VCaP (cell line): ENCODE results near the gene GPR155.
A peak's percentile ranks its signal among the peaks of the same experiment; 100 is the strongest.
"Not testable (repeated sequence)": the region's sequence is repeated elsewhere in the genome, so short reads cannot be mapped to it uniquely, and the experiment has no call there.

Source experiments
- H3K27ac ChIP-seq: fragments of 450-650 bp; 2 replicates; pipeline ENCODE4 v1.5.1; 2017
- CTCF ChIP-seq: fragments of 450-650 bp; conservative IDR thresholded peaks from 2 replicates; pipeline ENCODE4 v1.5.1; 2017; ENCODE audit warnings: mild to moderate bottlenecking, moderate library complexity

Gene GPR155

GRCh38 chr2:174499371-174499770 lies 12.5 kb upstream of the GPR155 start:
- no peak overlapping the region for H3K27ac ChIP-seq
- TF ChIP-seq CTCF: no peak

GRCh38 chr2:174495365-174496012 lies 8.7 kb upstream of the GPR155 start:
- TF ChIP-seq CTCF: no peak
- H3K27ac ChIP-seq: 0 out of 2 replicates have a peak overlapping the region, but pooled peaks have one; percentile 15

- no peak overlapping the region for H3K27ac ChIP-seq
Observed at GRCh38 chr2:174493549-174494331, 6.9 kb upstream of the GPR155 start.

GRCh38 chr2:174492963-174493431 lies 6.2 kb upstream of the GPR155 start:
- no peak overlapping the region for H3K27ac ChIP-seq
- TF ChIP-seq CTCF: no peak

More at GRCh38 chr2:174493549-174494331, 6.9 kb upstream of the GPR155 start:
- TF ChIP-seq CTCF: no peak

- no peak overlapping the region for H3K27ac ChIP-seq
- no peak for TF ChIP-seq CTCF
Observed at GRCh38 chr2:174491947-174492346, 5.1 kb upstream of the GPR155 start.

GRCh38 chr2:174490051-174490450 lies 3.2 kb upstream of the GPR155 start:
- H3K27ac ChIP-seq: no peak overlapping the region
- no peak for TF ChIP-seq CTCF

- H3K27ac ChIP-seq: not testable (repeated sequence)
Observed at GRCh38 chr2:174489520-174489919, 2.7 kb upstream of the GPR155 start.

GRCh38 chr2:174487820-174488162 lies 962 bp upstream of the GPR155 start:
- no peak for TF ChIP-seq CTCF
- H3K27ac ChIP-seq: peak overlapping the region; percentile 71
